PC-9 (cell line): Measurements from ENCODE around the gene PTPDC1. TPM values are rescaled to one million over a fixed set of nuclear protein-coding genes. Genes with fewer than 3 reads are reported as not detected.
"Not testable (repeated sequence)": the region's sequence is repeated elsewhere in the genome, so short reads cannot be mapped to it uniquely, and the experiment has no call there.

Source experiments
- BruUV-seq: library from RNA; stranded (reverse); fragments of 400-500 nt; replicated peaks from 2 replicates; lab custom pipeline; 2021; lab: Mats Ljungman, UMichigan
- CTCF ChIA-PET: fragments of 300-600 bp; sonication (Branson Sonifier 250); formaldehyde crosslinking; loops from one replicate; lab custom pipeline; 2022; ENCODE audit warnings: antibody characterized with exemption; lab: Charles Lee
- POLR2A ChIA-PET: fragments of 300-600 bp; sonication (Branson Sonifier 250); formaldehyde crosslinking; loops from one replicate; lab custom pipeline; 2022; ENCODE audit warnings: antibody characterized with exemption; ENCODE audit not compliant: unreplicated experiment; lab: Charles Lee
- DNase-seq, 2 experiments: peaks; one replicate each; pipeline versions ENCODE4 v3.0.0 to v3.0.0-alpha.2; 2015 to 2022; ENCODE audit warnings: mixed read lengths in 1 of 2
- H2AFZ ChIP-seq: fragments of 200-600 bp; sonication (generic); 2 replicates; pipeline ENCODE4 v1.8.1; 2017; ENCODE audit warnings: antibody characterized with exemption
- H3F3A ChIP-seq: fragments of 200-600 bp; sonication (generic); 2 replicates; pipeline ENCODE4 v1.8.1; 2017; ENCODE audit warnings: antibody characterized with exemption, mild to moderate bottlenecking, low read depth; ENCODE audit not compliant: insufficient read depth
- H3K27ac ChIP-seq: fragments of 200-600 bp; sonication (generic); 2 replicates; pipeline ENCODE4 v1.6.1; 2016; ENCODE audit warnings: mixed run types
- H3K27me3 ChIP-seq: fragments of 200-600 bp; sonication (generic); 2 replicates; pipeline ENCODE4 v1.6.1; 2016; ENCODE audit warnings: low read depth, mixed run types; ENCODE audit not compliant: insufficient read depth
- H3K36me3 ChIP-seq: fragments of 200-600 bp; sonication (generic); 2 replicates; pipeline ENCODE4 v1.6.1; 2016; ENCODE audit warnings: low read depth, mixed run types
- H3K4me1 ChIP-seq: fragments of 200-600 bp; sonication (generic); replicated peaks from 2 replicates; pipeline ENCODE4 v1.6.1; 2016; ENCODE audit warnings: mixed run types; ENCODE audit not compliant: insufficient read depth
- H3K4me2 ChIP-seq: fragments of 200-600 bp; sonication (generic); 2 replicates; pipeline ENCODE4 v1.6.1; 2017; ENCODE audit warnings: mixed run types
- H3K4me3 ChIP-seq: fragments of 200-600 bp; sonication (generic); 2 replicates; pipeline ENCODE4 v1.6.1; 2016; ENCODE audit warnings: mixed run types
- H3K79me2 ChIP-seq: fragments of 200-600 bp; sonication (generic); 2 replicates; pipeline ENCODE4 v1.6.1; 2017; ENCODE audit warnings: low read depth, mixed run types
- H3K9me2 ChIP-seq: fragments of 200-600 bp; sonication (generic); 2 replicates; pipeline ENCODE4 v1.8.1; 2017; ENCODE audit warnings: mild to moderate bottlenecking; ENCODE audit not compliant: insufficient read depth
- H3K9me3 ChIP-seq: fragments of 200-600 bp; sonication (generic); 2 replicates; pipeline ENCODE4 v1.8.1; 2016; ENCODE audit warnings: low read depth; ENCODE audit not compliant: insufficient read depth
- H4K20me1 ChIP-seq: fragments of 200-600 bp; sonication (generic); 2 replicates; pipeline ENCODE4 v1.8.1; 2017; ENCODE audit not compliant: insufficient read depth
- EZH2 ChIP-seq: fragments of 200-600 bp; sonication (generic); IDR thresholded peaks from 2 replicates; pipeline ENCODE4 v1.8.0; 2017; ENCODE audit warnings: antibody characterized with exemption, low read depth
- intact Hi-C: fragments of 100-400 bp; cut with micrococcal nuclease; formaldehyde crosslinking; loops from one replicate; pipeline ENCODE4 v1.10.0; 2022; ENCODE audit not compliant: unreplicated experiment
- total RNA-seq: library from RNA; stranded (reverse); gene quantifications from 2 replicates; pipeline ENCODE4 v1.2.3, GENCODE V29; 2021
- TF ChIP-seq, protein P1 (sequence below): fragments of 200-600 bp; sonication (generic); conservative IDR thresholded peaks from 2 replicates; pipeline ENCODE4 v1.6.1; 2017; ENCODE audit warnings: mixed run types, antibody characterized with exemption, mild to moderate bottlenecking, moderate library complexity

Gene PTPDC1
- total RNA-seq, 1 experiment from 2014 or later: 7.4 TPM

DNA sequence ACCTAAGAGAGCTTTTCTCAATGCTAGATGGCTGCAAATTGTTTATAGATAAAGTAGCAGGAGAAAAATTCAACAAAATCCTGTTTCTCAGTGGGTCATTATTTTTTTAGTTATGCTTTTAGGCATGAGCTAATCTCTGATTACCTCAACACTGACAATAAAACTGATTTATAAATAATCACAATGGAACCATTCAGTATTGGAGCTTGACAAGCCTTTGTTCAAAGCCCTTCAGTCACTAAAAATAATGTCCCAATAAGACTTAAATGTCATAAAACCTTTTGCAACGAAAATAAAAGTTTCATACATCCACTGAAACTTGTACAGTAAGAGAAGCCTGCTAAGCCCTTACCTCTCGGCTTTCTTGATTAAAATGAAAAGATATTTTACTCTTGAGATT is 27.2 kb downstream of the PTPDC1 start:
- POLR2A ChIA-PET: no interaction called here
- H3K36me3 ChIP-seq: no peaks in the 10 kb centered on the region
- no peaks in the 10 kb centered on the region for H3K4me1 ChIP-seq
- no peaks in the 10 kb centered on the region for H3K9me3 ChIP-seq
- H4K20me1 ChIP-seq: no peaks in the 10 kb centered on the region
- DNase-seq: no peak
- H3K79me2 ChIP-seq: no peaks in the 10 kb centered on the region
- no peaks in the 10 kb centered on the region for H3F3A ChIP-seq
- H3K27me3 ChIP-seq: no peaks in the 10 kb centered on the region
- CTCF ChIA-PET: no interaction called here
- H2AFZ ChIP-seq: no peak overlapping the region
- H3K27ac ChIP-seq: no peak overlapping the region
- H3K9me2 ChIP-seq: no peaks in the 10 kb centered on the region
- H3K4me3 ChIP-seq: no peak overlapping the region
- intact Hi-C loops: no loop called here
- no peak for TF ChIP-seq EZH2
- TF ChIP-seq, protein P1, sequence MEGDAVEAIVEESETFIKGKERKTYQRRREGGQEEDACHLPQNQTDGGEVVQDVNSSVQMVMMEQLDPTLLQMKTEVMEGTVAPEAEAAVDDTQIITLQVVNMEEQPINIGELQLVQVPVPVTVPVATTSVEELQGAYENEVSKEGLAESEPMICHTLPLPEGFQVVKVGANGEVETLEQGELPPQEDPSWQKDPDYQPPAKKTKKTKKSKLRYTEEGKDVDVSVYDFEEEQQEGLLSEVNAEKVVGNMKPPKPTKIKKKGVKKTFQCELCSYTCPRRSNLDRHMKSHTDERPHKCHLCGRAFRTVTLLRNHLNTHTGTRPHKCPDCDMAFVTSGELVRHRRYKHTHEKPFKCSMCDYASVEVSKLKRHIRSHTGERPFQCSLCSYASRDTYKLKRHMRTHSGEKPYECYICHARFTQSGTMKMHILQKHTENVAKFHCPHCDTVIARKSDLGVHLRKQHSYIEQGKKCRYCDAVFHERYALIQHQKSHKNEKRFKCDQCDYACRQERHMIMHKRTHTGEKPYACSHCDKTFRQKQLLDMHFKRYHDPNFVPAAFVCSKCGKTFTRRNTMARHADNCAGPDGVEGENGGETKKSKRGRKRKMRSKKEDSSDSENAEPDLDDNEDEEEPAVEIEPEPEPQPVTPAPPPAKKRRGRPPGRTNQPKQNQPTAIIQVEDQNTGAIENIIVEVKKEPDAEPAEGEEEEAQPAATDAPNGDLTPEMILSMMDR: no peak
- no TSS peak for BruUV-seq
- no peak overlapping the region for H3K4me2 ChIP-seq

DNA sequence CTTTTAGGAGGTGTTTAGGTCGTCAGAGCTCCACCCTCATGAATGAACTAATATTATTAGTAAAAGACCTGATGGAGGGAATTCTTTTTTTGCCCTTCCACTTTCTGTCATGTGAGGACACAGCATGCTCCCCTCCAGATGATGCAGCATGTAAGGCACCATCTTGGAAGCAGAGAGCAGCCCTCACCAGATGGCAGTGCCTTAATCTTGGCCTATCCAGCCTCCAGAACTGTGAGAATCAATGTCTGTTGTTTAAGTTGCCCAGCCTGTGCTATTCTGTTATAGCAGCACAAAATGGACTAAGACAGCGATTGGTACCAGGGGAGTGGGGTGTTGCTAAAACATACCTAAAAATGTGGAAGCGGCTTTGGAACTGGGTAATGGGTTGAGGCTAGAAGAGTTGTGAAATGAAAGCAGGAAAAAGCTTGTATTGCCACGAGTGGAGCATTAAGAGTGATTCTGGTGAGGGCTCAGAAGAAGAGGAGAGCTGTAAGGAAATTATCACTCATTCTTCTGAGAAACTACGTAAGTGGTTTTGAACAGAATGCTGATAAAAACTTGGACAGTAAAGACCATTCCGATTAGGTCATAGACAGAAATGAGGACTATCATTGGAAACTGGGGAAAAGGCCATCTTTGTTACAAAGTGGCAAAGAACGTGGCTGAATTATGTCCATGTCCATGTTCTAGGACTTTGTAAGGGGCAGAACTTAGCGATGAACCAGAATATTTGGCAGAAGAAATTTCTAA is 28.6 kb downstream of the PTPDC1 start:
- Histone ChIP-seq H2AFZ (no peak overlapping the region), H3K27me3 (no peaks in the 10 kb centered on the region), H3K9me2 (no peaks in the 10 kb centered on the region), H3K4me2 (no peak overlapping the region), H3K4me3 (no peak overlapping the region), H4K20me1 (no peaks in the 10 kb centered on the region), H3F3A (no peaks in the 10 kb centered on the region), H3K36me3 (no peaks in the 10 kb centered on the region), H3K4me1 (no peaks in the 10 kb centered on the region), H3K9me3 (no peaks in the 10 kb centered on the region), H3K27ac (no peak overlapping the region), H3K79me2 (no peaks in the 10 kb centered on the region)
- DNase-seq: no peak
- CTCF ChIA-PET: no interaction called here
- POLR2A ChIA-PET: no interaction called here
- no TSS peak for BruUV-seq
- intact Hi-C loops: no loop called here
- TF ChIP-seq EZH2: no peak
- TF ChIP-seq, protein P1: no peak

DNA sequence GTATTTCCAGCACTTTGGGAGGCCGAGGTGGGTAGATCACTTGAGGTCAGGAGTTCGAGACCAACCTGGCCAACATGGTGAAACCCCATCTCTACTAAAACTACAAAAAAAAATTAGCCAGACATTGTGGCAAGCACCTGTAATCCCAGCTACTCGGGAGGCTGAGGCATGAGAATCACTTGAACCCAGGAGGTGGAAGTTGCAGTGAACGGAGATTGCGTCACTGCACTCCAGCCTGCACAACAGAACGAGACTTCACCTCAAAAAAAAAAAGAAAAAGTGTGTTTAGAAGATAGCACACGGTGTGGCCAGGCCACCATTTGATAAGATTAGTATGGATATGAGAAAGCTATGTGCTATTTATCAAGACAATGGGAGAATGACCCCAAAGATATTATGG is 35.8 kb downstream of the PTPDC1 start:
- H3K9me3 ChIP-seq, intact Hi-C loops, H3K4me1 ChIP-seq, H3K4me2 ChIP-seq, H4K20me1 ChIP-seq, H3K36me3 ChIP-seq, H3K4me3 ChIP-seq, BruUV-seq, CTCF ChIA-PET, H3K9me2 ChIP-seq, H3F3A ChIP-seq, H2AFZ ChIP-seq, H3K79me2 ChIP-seq, POLR2A ChIA-PET, DNase-seq, H3K27me3 ChIP-seq, H3K27ac ChIP-seq: not testable (repeated sequence)
